ENCODE data around the gene ALDH1L1.

The ALDH1L1 gene

DNA sequence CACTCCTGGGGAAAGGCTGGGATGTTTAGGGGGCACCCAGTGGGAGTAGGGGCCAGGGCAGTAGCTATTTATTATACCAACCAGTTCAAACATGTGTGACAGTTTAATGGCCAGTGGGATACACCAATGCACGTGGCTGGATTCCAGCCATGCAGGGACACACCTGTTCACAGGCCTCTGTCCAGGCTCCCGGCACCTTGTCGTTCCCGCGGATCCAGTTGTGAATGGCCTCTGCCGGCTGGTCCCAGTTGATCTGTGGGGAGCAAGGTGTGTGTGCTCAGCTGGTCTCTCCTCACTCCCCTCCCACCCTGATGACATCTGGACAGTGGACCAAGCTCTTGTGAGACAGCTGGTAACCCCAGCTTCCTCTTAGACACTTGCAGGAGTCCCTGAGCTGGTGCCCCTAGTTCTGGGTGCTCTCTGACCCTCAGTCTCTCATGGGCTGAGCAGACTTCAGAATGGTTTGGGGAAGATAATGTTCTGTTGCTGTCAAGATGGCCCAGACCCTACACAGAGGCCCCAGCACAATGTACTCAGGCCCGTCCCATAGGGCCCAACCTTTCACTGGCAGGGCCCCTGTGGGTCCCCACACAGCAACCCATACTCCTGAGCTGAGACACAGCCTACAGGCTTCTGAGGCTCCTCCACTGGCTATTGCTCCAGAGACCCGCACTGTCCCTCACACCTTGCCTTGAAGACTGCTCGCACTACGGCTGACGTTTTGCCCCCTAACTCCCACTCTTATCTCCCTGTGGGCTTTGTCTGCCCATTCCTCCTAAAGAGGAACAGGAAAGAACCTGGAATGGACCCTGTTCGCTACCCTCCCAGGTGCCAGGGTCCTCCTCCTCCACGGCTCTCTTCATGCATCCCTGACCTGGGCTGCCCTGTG is 25.8 kb downstream of the ALDH1L1 start:
- DNase-seq (ENCODE audit: low read depth in 3 of 3), result no peak

DNA sequence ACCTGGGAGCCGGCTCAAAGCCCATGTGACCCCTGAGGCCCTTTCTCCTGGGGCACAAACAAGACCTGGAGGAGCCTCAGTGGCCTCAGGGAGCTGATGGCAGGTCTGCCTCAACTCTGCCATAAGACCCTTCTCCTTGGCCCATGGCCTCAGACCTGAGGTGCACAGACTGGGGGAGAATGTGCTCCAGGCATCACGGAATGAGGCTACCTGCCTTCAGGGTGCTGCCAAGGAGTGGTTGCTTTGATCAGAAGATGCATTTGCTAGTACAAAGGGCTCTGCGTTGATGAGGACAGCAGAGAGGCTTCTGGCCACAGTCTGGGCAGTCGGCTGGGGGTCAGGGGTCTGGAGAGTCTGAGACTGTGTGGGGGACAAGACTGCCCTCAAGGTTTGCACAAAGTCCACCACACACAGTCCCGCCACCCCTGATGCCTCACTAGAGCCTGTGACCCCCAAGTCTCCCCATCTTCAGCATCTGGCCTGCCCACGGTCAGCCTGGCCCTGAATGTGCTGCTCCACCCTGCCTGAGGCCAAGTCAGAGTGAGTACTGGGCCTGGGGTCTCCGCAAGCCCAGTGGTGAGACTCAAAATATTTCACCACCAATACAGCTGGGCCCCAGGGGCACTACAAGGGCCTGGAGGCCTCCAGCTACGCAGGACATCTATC is 26.6 kb downstream of the ALDH1L1 start:
- DNase-seq (ENCODE audit: low read depth in 3 of 3), result no peak

DNA sequence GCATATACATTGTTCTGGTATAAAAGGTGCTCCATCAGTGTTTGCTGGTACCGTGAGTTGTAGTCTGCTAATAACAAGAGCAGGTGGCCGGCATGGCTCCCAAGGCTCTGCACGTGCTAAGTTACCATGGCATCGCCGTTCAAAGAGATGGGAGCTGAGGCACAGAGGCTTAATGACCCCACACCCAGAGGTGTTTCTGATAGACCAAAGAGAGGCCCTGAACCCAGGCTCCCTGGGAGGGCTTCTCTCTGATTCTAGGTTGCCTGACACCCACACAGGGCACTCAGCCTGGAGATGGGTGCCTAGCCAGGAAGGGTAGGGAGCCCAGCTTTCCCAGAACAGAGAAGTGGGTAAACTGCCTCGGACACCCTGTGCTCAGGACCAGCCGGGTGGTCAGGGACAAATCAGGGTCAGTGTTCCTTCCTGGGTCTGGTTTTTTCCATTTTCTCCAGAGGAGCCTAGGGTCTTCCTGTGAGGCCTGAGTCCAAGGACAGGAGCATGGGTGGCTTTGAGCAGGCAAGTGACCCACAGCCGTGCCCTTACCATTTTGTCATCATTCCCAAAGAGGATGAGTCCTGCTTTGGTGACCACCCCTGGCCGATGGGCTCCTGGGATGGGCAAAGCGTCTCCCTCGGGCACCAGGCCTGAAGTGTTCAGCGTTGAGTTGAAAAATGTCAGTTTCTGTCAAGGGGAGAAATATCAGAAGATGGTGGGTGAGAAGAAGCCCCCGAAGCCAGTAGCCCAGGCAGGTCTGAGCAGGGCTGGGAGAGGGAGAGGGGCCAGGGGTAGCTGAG is 27.3 kb downstream of the ALDH1L1 start:
- no peak for DNase-seq (ENCODE audit: low read depth in 3 of 3)

DNA sequence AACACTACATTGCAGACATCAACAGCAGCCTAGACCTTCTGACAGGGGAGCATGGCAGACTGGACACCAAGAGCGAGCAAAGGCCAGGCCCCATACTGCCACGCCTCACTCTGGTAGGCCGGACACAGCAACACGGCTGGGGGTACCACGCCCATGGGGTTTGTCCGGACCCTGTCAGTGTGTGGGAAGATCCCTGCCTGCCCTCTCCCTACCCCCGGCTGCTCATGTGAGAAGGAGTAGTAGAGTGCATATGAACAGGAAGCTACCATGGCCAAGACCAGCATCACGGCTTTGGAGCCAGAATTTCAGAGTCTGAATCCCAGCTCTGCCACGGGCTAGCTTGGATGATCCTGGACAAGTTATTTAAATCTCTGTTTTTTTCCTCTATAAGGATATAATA is 27.9 kb downstream of the ALDH1L1 start:
- no peak for DNase-seq (ENCODE audit: low read depth in 3 of 3)

DNA sequence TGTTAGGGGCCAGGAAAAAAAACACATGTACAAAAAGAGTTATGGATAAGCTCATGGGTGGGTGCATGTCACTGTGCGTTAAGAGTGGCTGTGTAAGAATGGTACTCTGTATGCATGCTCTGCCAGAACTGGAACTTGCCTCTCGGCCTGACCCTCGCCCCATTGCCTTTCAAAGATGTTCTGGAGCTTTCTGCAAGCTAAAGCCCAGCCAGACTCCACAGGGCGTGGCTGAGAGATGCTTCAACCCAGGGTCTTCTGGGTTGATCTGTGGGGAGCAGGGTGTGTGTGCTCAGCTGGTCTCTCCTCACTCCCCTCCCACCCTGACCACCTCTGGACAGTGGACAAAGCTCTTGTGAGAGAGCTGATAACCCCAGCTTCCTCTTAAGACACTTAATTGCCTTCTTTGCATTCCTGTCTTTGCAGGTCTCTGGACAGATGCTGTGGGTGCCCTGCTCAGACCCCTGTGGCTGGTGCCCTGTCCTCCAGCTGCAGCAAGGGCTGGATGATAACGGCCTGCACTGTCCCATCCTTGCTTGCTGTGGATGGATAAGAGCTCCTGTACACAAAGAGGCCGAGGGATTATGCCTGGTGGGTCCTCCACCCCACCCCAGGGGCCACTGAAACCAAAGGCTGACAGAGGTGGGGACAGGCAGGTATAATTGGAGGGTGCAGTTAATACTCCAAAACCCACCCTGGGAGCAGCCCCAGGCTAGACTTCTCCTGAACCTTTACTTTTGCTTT is 28.7 kb downstream of the ALDH1L1 start:
- DNase-seq (ENCODE audit: low read depth in 3 of 3), result no peak

DNA sequence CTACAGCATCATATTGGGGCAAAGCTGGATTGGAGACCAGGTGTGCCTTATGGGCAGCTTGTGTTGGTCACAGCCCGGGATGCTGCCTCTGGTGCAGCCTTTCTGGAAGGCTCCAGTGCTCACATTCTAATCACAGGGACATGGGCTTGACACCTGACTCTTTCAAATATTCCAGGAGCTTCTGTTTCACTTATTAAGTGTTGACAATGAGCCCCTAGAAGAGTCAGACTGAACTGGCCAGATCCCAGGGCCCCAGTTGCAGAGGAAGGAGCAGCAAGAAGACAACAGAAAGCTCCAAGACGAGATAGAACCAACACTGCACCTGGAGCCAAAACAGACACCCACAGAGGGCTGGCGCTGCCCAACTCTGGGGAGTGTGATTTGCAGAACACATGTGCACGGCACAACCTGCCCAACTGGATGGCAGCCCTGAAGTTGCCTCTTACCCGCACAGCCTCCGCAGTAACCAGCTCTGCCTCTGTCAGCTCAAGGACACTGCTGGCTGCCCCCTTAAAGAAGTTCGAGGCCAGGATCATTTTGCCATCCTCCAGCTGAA is 30.3 kb downstream of the ALDH1L1 start:
- DNase-seq (ENCODE audit: low read depth in 3 of 3), result no peak

DNA sequence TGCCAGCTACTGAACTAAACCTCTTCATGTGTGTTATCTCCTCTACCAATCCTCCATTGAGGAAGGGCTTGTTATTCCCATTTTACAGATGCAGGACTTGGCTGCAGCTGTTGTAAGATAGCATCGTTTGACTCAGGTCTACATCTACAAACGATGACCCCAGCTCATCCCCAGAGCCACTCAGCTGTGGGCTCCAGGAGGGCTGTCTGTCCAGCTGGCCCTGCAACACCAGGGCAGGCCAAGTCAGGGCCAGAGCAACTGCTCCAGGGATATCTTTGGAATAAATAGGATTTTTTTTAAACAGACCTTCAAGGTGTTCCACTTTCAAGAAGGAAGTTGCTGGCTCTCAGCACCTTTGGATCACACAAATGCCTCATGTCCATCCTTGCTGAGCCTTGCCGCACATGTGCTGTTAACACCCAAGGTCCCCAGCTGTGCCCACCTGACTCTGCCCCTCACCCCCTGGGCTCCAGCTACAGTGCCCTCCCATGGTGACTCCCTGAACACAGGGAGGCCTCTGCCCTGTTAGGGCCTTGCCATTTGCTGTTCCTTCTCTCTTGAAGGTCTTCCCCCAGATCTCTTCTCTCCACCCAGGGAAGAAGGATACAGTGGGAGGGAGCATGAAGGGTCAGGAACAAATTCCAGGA is 31.0 kb downstream of the ALDH1L1 start:
- no peak for DNase-seq (ENCODE audit: low read depth in 3 of 3)

DNA sequence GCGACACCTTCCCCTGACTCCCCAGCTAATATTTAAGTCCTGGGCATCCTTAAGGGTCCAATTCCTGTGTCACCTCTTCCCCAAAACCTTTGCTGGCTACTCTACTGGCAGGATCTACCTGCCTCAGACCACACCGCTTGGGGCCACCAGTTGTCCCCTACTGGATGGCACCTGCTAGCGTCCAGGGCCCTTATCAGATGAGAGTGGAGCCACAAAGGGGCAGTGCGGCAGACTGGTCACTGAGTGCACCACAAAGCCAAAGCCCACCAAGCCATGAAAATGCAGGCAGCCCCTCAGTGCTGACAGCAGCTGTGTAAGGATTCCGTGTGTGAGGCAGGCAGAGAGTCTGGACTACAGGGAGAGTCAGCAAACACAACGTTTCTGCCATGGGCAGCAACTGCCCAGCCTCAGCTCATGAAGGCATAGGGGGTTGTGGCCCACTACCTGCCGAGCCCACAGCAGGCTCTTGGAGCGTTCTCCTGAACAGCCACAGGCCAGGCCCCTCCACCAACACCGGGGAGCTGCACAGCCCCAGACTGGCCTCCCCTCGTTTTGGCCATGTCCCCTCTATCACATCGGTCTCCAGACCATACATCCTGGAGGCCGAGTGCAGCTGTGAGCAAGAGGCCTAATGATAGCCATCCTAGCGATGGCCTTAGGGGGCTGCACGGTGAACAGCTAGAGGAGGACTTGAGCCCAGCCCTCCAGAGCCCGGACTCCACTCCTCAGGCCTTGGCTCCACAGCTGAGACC is 32.3 kb downstream of the ALDH1L1 start:
- DNase-seq (ENCODE audit: low read depth in 3 of 3), result no peak

DNA sequence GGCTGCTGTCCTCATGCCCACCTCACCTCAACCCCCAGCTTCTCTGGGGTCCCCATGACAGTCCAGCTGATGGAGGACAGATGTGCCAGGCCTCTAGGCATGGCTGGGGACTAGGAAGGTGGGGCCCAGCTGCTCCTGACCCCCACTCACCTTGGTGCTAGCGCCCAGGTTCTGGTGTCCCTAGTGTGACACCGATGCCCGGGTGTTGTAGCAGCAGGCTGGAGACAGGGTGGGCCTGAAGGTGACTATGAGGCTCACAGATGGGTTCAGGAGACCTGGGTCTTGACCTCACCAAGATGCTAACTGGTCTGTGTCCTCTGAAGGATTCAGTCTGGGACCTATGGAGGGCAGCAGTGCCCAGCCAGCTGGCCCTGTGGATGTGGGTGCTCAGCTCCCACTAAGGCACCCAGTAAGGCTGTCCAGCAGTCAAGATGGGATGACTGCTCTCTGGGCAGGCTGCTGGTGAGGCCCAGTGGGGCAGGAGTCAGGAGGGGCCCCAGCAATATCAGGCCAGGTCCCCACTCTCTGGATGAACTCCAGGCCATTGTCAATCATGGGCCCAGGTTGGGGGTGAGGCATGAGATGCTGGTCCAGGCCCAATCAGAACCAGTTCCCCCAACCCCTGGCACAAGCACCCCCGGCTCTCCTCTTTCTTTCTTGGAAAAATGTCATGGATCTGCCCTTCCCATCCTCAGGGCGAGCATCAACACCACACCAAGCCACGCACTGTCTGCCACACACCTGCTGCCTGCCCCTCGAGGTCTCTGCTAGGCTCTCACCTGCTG is 33.0 kb downstream of the ALDH1L1 start:
- no peak for DNase-seq (ENCODE audit: low read depth in 3 of 3)

DNA sequence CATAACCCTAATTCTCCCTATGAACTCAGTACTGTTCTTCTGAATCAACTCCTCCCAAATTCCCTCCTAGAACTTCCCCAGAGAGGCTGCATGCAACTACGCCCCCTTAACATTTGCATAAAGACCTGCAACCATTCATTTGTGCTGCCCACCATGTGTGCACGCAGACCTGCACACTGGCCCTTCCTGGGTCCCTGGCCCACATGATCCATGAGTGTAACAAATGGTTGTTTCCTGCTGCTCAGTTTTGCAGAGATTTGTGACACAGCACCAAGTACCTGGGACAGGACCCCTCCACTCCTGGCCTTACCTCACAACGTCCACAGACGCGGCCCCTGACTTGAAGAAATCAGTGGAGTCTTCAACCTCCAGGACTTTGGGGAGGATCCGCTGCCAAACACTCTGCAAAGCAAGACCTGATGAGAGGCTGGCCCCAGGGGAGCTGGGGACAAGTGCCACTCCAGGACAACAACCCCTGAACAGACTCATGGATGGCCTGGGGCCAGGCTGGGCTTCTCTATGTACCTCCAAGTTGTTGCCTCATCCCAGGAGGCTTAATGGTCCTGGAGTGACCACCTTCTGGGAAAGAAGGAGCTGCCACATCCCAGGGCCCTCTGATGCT is 33.8 kb downstream of the ALDH1L1 start:
- DNase-seq (ENCODE audit: low read depth in 3 of 3), result no peak

DNA sequence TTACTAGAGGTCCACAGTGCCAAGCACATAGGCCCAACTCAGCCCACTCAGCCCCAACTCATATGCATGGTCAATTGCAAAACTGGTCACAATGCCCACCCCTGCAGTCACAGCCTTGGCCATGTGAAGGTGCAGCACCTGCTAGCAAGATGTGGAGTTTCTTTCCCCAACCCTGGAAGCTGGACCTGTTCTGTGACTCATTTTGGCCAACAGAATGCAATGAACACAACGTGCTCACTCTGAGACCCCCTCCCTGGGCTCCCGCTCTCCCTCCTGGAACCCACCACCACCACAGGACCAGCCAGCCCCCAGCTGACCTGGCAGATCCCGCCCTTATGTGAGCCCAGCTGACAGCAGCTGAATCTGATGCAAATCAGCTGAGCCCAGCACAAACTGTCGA is 34.4 kb downstream of the ALDH1L1 start:
- no peak for DNase-seq (ENCODE audit: low read depth in 3 of 3)

DNA sequence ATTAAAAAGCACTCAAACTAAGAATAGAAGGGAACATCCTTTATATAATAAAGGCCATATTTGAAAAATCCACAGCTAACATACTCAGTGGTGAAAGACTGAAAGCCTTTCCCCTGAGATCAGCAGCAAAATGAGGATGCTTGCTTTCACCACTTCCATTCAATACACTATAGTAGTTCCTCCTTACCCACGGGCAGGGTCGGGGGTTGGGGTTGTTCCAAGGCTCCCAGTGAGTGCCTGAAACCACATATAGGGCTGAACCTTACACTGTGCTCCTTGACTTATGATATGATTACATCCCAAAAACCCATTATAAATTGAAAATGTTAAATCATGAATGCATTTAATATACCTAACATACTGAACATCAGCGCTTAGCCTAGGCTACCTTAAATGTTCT is 37.7 kb downstream of the ALDH1L1 start:
- DNase-seq (ENCODE audit: low read depth in 3 of 3), result no peak

DNA sequence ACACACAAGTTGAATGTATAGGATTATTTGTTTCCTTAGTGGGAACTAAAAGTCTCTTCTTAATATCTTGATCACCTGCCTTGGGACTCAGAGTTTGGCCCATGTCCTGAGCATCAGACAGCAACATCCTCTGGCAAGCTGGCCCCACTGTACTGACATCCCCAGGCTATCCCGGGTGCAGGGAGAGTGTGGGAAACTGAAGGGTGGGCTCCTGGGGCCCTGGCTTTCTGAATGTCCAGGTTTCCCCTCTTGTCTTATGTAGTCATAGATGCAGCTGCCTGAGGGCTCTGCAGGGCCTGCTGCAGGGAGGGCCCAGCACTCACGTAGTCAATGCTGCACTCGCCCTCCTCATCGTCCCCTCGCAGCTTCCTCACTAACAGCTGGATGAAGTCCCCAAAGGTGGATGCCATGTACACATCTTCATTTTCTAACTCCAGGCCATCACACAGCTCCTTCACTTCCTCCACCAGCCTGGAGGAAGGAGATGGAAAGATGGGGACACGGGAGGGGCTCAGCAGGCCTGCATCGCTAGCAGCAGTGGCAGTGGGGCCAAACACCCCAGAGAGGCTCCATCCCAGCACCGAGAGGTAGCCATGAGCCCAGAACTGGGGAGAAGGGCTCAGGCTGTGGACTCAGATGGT is 42.8 kb downstream of the ALDH1L1 start:
- DNase-seq (ENCODE audit: low read depth in 3 of 3), result no peak

DNA sequence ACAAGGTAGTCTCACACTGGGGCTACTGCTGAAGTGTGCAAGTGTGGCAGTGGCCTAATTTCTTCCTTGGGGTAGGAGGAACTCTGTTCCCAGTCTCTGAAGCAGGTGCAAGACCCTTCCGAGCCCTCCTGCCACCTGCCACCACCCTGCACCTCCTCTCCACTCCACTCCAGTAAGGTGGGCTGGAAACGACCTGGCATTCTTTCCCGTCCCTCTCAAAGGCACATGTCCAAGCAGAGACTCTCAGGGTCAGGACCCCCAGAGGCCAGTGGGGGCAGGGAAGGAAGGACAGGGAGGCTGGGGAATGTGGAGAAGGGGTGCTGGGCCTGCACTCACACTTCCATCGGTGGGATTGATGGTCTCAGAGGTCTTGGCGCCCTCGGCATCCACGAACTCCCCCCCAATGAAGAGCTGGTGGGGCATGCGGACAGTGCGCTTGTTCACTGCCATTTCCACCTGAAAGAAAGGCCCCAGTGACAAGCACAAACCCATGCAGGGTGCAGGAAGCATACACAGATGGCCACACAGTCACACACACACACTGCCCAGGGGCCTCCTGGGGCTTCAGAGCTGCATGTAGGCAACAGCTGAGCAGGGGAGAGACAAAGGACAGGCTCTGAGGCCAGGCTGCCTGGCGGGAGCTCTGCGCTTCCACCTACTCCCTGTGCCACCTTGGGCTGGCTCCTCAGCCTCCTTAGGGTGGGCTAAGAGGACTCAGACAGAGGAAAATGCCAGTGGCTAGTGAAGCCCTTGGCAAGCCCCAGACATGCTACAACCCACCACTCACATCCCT is 43.8 kb downstream of the ALDH1L1 start:
- no peak for DNase-seq (ENCODE audit: low read depth in 3 of 3)

DNA sequence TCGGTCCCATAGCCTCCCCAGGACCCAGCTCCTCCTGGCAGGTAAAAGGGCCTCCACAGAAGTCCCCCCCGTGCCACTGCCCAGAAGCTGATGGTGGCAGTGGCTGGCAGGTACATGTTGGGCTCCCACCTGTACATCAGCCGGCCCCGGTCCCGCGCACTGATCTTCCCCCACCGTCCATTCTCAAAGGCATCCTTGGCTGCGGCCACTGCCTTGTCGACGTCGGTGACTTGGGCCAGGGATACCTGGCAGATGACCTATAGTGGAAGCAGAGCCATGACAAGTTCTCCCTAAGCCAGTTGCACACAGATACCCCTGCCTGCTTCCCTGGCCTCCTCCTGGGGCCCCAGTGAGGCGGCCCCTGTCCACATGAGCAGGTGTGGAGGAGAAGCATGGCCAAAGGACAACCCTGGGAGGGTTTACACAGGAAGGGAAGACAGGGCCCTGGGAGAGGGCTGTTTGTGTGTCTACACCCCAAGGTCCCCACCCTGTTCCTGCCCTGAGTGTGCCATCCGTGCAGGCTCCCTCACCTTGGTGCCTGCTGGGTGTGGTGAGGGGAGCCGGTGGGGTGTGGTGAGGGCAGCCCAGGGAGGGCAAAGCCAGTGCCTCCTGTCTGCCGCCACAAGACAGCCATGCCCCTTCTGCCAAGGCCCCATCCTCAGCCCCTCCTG is 44.8 kb downstream of the ALDH1L1 start:
- no peak for DNase-seq (ENCODE audit: low read depth in 3 of 3)

DNA sequence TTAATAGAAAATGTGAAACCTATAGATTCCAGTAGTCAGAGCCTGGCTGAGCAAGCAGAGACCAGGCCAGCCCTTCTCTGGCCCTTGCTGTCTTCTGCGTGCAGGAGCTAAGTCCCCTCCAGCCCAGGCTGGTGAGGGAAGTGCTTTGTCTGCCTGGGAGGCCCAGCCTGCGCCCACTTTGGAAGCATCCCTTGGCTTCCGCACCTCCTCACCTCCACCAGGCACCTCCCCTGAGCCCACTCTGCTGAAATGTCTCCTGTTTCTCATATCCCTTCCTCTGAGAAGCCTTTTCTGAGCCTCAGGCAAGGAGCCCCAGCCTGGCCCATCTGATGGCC is 45.3 kb downstream of the ALDH1L1 start:
- DNase-seq (ENCODE audit: low read depth in 3 of 3), result no peak
